Activated CD8-positive, alpha-beta memory T cell treated with anti-CD3 and anti-CD28 coated beads, Interleukin-2, amount 50 U/mL, for 1 hour (primary cell): Measurements from ENCODE around the gene SLAMF9.

ENCODE experiments used
- DNase-seq: peaks from one replicate; pipeline ENCODE4 v3.0.0-alpha.2; 2020; ENCODE audit errors: extremely low read depth

SLAMF9 gene

GRCh38 chr1:159953536-159954515 lies at the start of gene SLAMF9:
TSS of gene SLAMF9 (minus strand) at chr1:159954237. CDS start at chr1:159954137, 100 bp downstream.
- no peak for DNase-seq

GRCh38 chr1:160001440-160001839 lies 47.4 kb upstream of the SLAMF9 start:
- DNase-seq = no peak

- no peak for DNase-seq
Observed at GRCh38 chr1:159999204-159999603, 45.2 kb upstream of the SLAMF9 start.

- no peak for DNase-seq
Observed at GRCh38 chr1:159996653-159997052, 42.6 kb upstream of the SLAMF9 start.

GRCh38 chr1:159994896-159995295 lies 40.9 kb upstream of the SLAMF9 start:
- no peak for DNase-seq

GRCh38 chr1:159993911-159994310 lies 39.9 kb upstream of the SLAMF9 start:
- DNase-seq = no peak

- no peak for DNase-seq
Observed at GRCh38 chr1:159992161-159992560, 38.1 kb upstream of the SLAMF9 start.

GRCh38 chr1:159991513-159991912 lies 37.5 kb upstream of the SLAMF9 start:
- DNase-seq = no peak

- no peak for DNase-seq
Observed at GRCh38 chr1:159990005-159990404, 36.0 kb upstream of the SLAMF9 start.

- no peak for DNase-seq
Observed at GRCh38 chr1:159989581-159989980, 35.5 kb upstream of the SLAMF9 start.

- DNase-seq = no peak
Observed at GRCh38 chr1:159988006-159988405, 34.0 kb upstream of the SLAMF9 start.

GRCh38 chr1:159987186-159987585 lies 33.1 kb upstream of the SLAMF9 start:
- DNase-seq = no peak

GRCh38 chr1:159986531-159986930 lies 32.5 kb upstream of the SLAMF9 start:
- DNase-seq = no peak

GRCh38 chr1:159986093-159986492 lies 32.1 kb upstream of the SLAMF9 start:
- DNase-seq = no peak

- DNase-seq = no peak
Observed at GRCh38 chr1:159985473-159985872, 31.4 kb upstream of the SLAMF9 start.

GRCh38 chr1:159983681-159984080 lies 29.6 kb upstream of the SLAMF9 start:
- DNase-seq = no peak

- no peak for DNase-seq
Observed at GRCh38 chr1:159982280-159982679, 28.2 kb upstream of the SLAMF9 start.

- DNase-seq = no peak
Observed at GRCh38 chr1:159981351-159982055, 27.5 kb upstream of the SLAMF9 start.

- DNase-seq = no peak
Observed at GRCh38 chr1:159980786-159981185, 26.7 kb upstream of the SLAMF9 start.

GRCh38 chr1:159980076-159980475 lies 26.0 kb upstream of the SLAMF9 start:
- DNase-seq = no peak

- DNase-seq = no peak
Observed at GRCh38 chr1:159979257-159979656, 25.2 kb upstream of the SLAMF9 start.

- no peak for DNase-seq
Observed at GRCh38 chr1:159978107-159978398, 24.0 kb upstream of the SLAMF9 start.
